ENCODE measurements around the gene RASSF4.

GRCh38 chr10:44993226-44993921, 33.8 kb downstream of the RASSF4 start:
- TF ChIP-seq, protein P1, sequence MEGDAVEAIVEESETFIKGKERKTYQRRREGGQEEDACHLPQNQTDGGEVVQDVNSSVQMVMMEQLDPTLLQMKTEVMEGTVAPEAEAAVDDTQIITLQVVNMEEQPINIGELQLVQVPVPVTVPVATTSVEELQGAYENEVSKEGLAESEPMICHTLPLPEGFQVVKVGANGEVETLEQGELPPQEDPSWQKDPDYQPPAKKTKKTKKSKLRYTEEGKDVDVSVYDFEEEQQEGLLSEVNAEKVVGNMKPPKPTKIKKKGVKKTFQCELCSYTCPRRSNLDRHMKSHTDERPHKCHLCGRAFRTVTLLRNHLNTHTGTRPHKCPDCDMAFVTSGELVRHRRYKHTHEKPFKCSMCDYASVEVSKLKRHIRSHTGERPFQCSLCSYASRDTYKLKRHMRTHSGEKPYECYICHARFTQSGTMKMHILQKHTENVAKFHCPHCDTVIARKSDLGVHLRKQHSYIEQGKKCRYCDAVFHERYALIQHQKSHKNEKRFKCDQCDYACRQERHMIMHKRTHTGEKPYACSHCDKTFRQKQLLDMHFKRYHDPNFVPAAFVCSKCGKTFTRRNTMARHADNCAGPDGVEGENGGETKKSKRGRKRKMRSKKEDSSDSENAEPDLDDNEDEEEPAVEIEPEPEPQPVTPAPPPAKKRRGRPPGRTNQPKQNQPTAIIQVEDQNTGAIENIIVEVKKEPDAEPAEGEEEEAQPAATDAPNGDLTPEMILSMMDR (IDR thresholded peaks at IDR 0.05; ENCODE audit: borderline replicate concordance, extremely low read depth, low read length, poor library complexity, severe bottlenecking), result no peak
- no peak for TF ChIP-seq EZH2 (IDR thresholded peaks at IDR 0.05; ENCODE audit: borderline replicate concordance, low read depth, low read length, severe bottlenecking)

Data from DND-41 (cell line).